CD4-positive, alpha-beta memory T cell (primary cell): Measurements from ENCODE around the gene CYP11A1. TPM values are rescaled to one million over a fixed set of nuclear protein-coding genes. Genes with fewer than 3 reads are reported as not detected.

Source experiments
- CTCF ChIA-PET: fragments of 350-600 bp; sonication (Branson Sonifier 250); formaldehyde crosslinking; loops from one replicate; lab custom pipeline; 2021; ENCODE audit warnings: inconsistent platforms; ENCODE audit not compliant: partially characterized antibody; lab: Charles Lee
- POLR2A ChIA-PET: fragments of 350-600 bp; sonication (Branson Sonifier 250); formaldehyde crosslinking; loops from one replicate; lab custom pipeline; 2021; ENCODE audit not compliant: partially characterized antibody; lab: Charles Lee
- DNase-seq, 5 donors: peaks; one replicate each; pipeline versions ENCODE4 v3.0.0 to v3.0.0-alpha.2; 2020 to 2022; ENCODE audit warnings: mixed read lengths in 1 of 5
- H3K27ac ChIP-seq: one replicate; pipeline ENCODE4 v1.7.0; 2013; ENCODE audit warnings: low read depth, low read length
- H3K27me3 ChIP-seq: 2 replicates; pipeline ENCODE4 v1.7.0; 2013; ENCODE audit warnings: mild to moderate bottlenecking, low read length, moderate library complexity; ENCODE audit not compliant: insufficient read depth
- H3K36me3 ChIP-seq: 2 replicates; pipeline ENCODE4 v1.7.0; 2013; ENCODE audit warnings: mild to moderate bottlenecking, low read length, moderate library complexity; ENCODE audit not compliant: insufficient read depth
- H3K4me1 ChIP-seq: 2 replicates; pipeline ENCODE4 v1.7.0; 2013; ENCODE audit warnings: mild to moderate bottlenecking, low read length, moderate library complexity; ENCODE audit not compliant: insufficient read depth
- H3K4me3 ChIP-seq, 2 donors: one replicate each; pipeline ENCODE4 v1.7.0; 2013; ENCODE audit warnings: low read length in 2 of 2, mild to moderate bottlenecking in 1 of 2
- H3K9me3 ChIP-seq, 2 donors: one replicate each; pipeline ENCODE4 v1.7.0; 2013; ENCODE audit warnings: low read length in 2 of 2, control low read depth in 1 of 2; ENCODE audit not compliant: control insufficient read depth in 1 of 2
- H3K27ac Mint-ChIP-seq, 7 donors: one replicate each; pipeline ENCODE4 v1.8.0; 2020 to 2021; ENCODE audit warnings: mixed read lengths in 7 of 7, mild to moderate bottlenecking in 6 of 7, inconsistent platforms in 3 of 7, moderate library complexity in 3 of 7
- H3K27me3 Mint-ChIP-seq, 2 donors: one replicate each; pipeline ENCODE4 v1.8.0; 2020 to 2021; ENCODE audit warnings: mixed read lengths in 2 of 2
- H3K36me3 Mint-ChIP-seq, 2 donors: one replicate each; pipeline ENCODE4 v1.8.0; 2020 to 2021; ENCODE audit warnings: mixed read lengths in 2 of 2, inconsistent platforms in 1 of 2, mild to moderate bottlenecking in 1 of 2
- H3K4me1 Mint-ChIP-seq, 4 donors: one replicate each; pipeline ENCODE4 v1.8.0; 2020 to 2021; ENCODE audit warnings: mixed read lengths in 4 of 4, mild to moderate bottlenecking in 1 of 4
- H3K4me3 Mint-ChIP-seq, 8 donors: one replicate each; pipeline ENCODE4 v1.8.0; 2020 to 2021; ENCODE audit warnings: mixed read lengths in 8 of 8, mild to moderate bottlenecking in 7 of 8, moderate library complexity in 6 of 8, inconsistent platforms in 3 of 8
- H3K9me3 Mint-ChIP-seq, 8 donors: one replicate each; pipeline ENCODE4 v1.8.0; 2020 to 2021; ENCODE audit warnings: mixed read lengths in 8 of 8, mild to moderate bottlenecking in 5 of 8, inconsistent platforms in 3 of 8, moderate library complexity in 1 of 8
- intact Hi-C: fragments of 100-400 bp; cut with micrococcal nuclease; formaldehyde crosslinking; loops from one replicate; pipeline ENCODE4 v1.15.1; 2023
- polyA plus RNA-seq, 2 donors: library from polyadenylated mRNA; unstranded; fragments of 300-500 nt; fragmentation: Illumina TruSeq; gene quantifications; one replicate each; pipeline ENCODE4 v1.2.3, GENCODE V29; 2021
- total RNA-seq, 2 experiments: library from RNA; stranded (reverse); gene quantifications; one replicate each; pipeline ENCODE4 v1.2.3, GENCODE V29; 2021

CYP11A1 gene
- total and polyA plus RNA-seq, 4 experiments from 2014 or later: not detected

DNA sequence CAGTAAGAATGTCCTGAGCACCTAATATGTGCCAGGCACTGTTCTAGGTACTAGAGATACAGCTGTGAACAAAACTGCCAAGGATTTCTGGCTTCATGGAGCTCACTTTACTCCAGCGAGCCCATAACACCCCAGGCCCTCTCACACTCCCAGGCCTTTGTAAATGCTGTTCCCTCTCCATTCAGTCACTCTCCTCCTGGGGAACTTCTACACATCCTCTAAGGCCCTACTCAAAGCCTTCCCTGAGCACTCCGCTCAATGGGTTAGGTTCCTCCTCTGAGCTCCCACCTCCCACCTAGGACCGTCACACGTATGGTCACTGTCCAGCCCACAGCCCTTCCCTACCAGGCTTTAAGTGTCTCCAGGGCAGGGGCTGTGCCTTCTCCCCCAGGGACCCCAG, 39.1 kb upstream of the CYP11A1 start:
- no peak for DNase-seq
- Histone ChIP-seq H3K27ac (no peak overlapping the region), H3K9me3 (no peaks in the 10 kb centered on the region), H3K27me3 (no peaks in the 10 kb centered on the region), H3K36me3 (no peaks in the 10 kb centered on the region), H3K4me3 (no peak overlapping the region), H3K4me1 (peaks cover 25% of the 10 kb centered on the region)
- Mint-ChIP-seq H3K36me3 (no peaks in the 10 kb centered on the region), H3K4me1 (peaks cover 14 to 25% (median 22%) of the 10 kb centered on the region in 4 donors), H3K4me3 (no peak overlapping the region), H3K27ac (no peak overlapping the region), H3K27me3 (no peaks in the 10 kb centered on the region), H3K9me3 (no peaks in the 10 kb centered on the region)
- ChIA-PET POLR2A (no interaction called here), CTCF (no interaction called here)
- intact Hi-C loops: no loop called here

- Histone ChIP-seq H3K4me1 (peaks cover 32% of the 10 kb centered on the region), H3K4me3 (no peak overlapping the region), H3K36me3 (no peaks in the 10 kb centered on the region), H3K27me3 (no peaks in the 10 kb centered on the region), H3K27ac (no peak overlapping the region), H3K9me3 (no peaks in the 10 kb centered on the region)
- Mint-ChIP-seq H3K27ac (no peak overlapping the region), H3K36me3 (no peaks in the 10 kb centered on the region), H3K27me3 (no peaks in the 10 kb centered on the region), H3K9me3 (no peaks in the 10 kb centered on the region), H3K4me1 (peaks cover 17 to 30% (median 26%) of the 10 kb centered on the region in 4 donors), H3K4me3 (no peak overlapping the region)
- DNase-seq: no peak
- POLR2A ChIA-PET: no interaction called here
- intact Hi-C loops: no loop called here
- CTCF ChIA-PET: interaction anchor here (1.0 to 1.2 kb wide), 2 partner anchors 27 to 30 kb away, joined by 3 read pairs; no protein-coding TSS in a partner anchor
Measured at GRCh38 chr15:74405823-74406222, 38.4 kb upstream of the CYP11A1 start.

DNA sequence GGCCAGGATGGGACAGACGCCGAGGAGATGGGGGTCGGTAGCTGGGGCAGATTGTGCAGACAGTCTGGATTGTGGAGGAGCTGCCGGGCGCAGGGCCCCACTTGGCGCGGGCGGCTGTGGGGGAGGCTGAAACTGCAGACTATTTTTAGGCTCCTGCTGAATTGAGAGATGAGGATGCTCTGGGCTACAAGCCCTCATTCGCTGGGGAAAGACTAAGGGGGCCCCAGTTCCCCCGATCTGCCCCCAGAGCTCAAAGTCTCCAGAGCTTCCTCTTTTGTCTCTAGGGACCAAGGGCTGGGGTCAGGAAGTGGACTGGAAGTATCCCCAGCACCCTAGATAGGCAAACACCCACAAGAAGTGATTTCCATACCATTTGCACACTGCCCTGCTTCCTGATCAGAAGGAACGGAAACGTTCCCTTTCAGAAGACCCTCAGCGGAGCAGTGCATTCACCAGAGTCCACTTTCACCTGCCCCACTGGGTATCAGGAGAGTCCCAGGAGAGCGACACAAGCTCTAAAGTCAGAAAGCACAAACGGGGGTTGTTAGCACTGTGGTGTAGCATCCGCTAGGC, 36.6 kb upstream of the CYP11A1 start:
- no peaks in the 10 kb centered on the region for H3K9me3 Mint-ChIP-seq
- no peaks in the 10 kb centered on the region for H3K27me3 ChIP-seq
- H3K36me3 Mint-ChIP-seq: no peaks in the 10 kb centered on the region
- H3K4me3 Mint-ChIP-seq: no peak overlapping the region
- H3K4me3 ChIP-seq: no peak overlapping the region
- H3K27me3 Mint-ChIP-seq: no peaks in the 10 kb centered on the region
- DNase-seq: no peak
- H3K4me1 ChIP-seq: peaks cover 47% of the 10 kb centered on the region
- CTCF ChIA-PET: interaction anchor here (0.6 to 2.6 kb wide), 5 partner anchors 10 to 1950 kb away, joined by 3 to 8 read pairs (median 4); no protein-coding TSS in a partner anchor
- POLR2A ChIA-PET: interaction anchor here (1.3 to 1.9 kb wide), 2 partner anchors 22 to 28 kb away, joined by 6 read pairs; no protein-coding TSS in a partner anchor
- intact Hi-C loops: no loop called here
- H3K27ac ChIP-seq: no peak overlapping the region
- no peaks in the 10 kb centered on the region for H3K36me3 ChIP-seq
- peaks cover 22 to 41% (median 36%) of the 10 kb centered on the region in 4 donors for H3K4me1 Mint-ChIP-seq
- peak overlapping the region in 3 of 7 donors; percentile 1 to 16 (median 9) for H3K27ac Mint-ChIP-seq
- no peaks in the 10 kb centered on the region for H3K9me3 ChIP-seq

DNA sequence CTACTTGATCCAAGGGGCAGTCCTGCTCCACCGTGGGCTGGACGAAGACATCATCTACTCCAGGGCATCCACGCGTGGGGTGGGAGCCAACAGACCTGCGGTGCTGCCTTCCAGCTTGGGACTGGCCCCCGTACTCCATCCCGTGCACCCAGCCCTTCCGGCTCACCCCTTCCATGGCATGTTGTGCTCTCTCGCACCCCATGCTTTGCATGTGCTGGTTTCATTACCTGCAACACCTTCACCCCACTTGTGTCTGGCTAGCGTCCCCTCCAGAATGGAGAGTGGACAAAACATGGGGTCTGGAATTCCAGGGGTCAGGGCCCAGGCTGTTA, 36.1 kb upstream of the CYP11A1 start:
- DNase-seq: no peak
- peaks cover 23 to 41% (median 37%) of the 10 kb centered on the region in 4 donors for H3K4me1 Mint-ChIP-seq
- peak overlapping the region in 3 of 8 donors; percentile 13 to 63 (median 54) for H3K4me3 Mint-ChIP-seq
- Histone ChIP-seq H3K9me3 (no peaks in the 10 kb centered on the region), H3K36me3 (no peaks in the 10 kb centered on the region), H3K4me3 (no peak overlapping the region), H3K4me1 (peaks cover 47% of the 10 kb centered on the region), H3K27me3 (no peaks in the 10 kb centered on the region), H3K27ac (no peak overlapping the region)
- H3K9me3 Mint-ChIP-seq: no peaks in the 10 kb centered on the region
- H3K36me3 Mint-ChIP-seq: no peaks in the 10 kb centered on the region
- no peaks in the 10 kb centered on the region for H3K27me3 Mint-ChIP-seq
- peak overlapping the region in 4 of 7 donors; percentile 15 to 47 (median 24) for H3K27ac Mint-ChIP-seq
- intact Hi-C loops: no loop called here
- ChIA-PET CTCF (interaction anchor here (0.6 to 2.6 kb wide), 5 partner anchors 10 to 229 kb away, joined by 3 to 8 read pairs (median 3); no protein-coding TSS in a partner anchor), POLR2A (interaction anchor here (1.0 to 1.9 kb wide), 4 partner anchors 21 to 57 kb away, joined by 3 to 6 read pairs (median 5); no protein-coding TSS in a partner anchor)

- peaks cover 23 to 41% (median 37%) of the 10 kb centered on the region in 4 donors for H3K4me1 Mint-ChIP-seq
- no peaks in the 10 kb centered on the region for H3K9me3 Mint-ChIP-seq
- DNase-seq: peak; percentile 11 to 48 (median 30)
- no peaks in the 10 kb centered on the region for H3K27me3 Mint-ChIP-seq
- H3K4me3 Mint-ChIP-seq: peak overlapping the region; percentile 15 to 63 (median 49)
- H3K36me3 ChIP-seq: no peaks in the 10 kb centered on the region
- H3K4me3 ChIP-seq: no peak overlapping the region
- intact Hi-C loops: no loop called here
- no peaks in the 10 kb centered on the region for H3K27me3 ChIP-seq
- ChIA-PET POLR2A (interaction anchor here (1.0 to 1.9 kb wide), 5 partner anchors 21 to 57 kb away, joined by 3 to 6 read pairs (median 4); partner anchors contain the start of gene SEMA7A), CTCF (interaction anchor here (0.6 to 2.6 kb wide), 6 partner anchors 20 to 229 kb away, joined by 3 to 8 read pairs (median 4); no protein-coding TSS in a partner anchor)
- H3K27ac Mint-ChIP-seq: peak overlapping the region in 6 of 7 donors; percentile 15 to 75 (median 39)
- no peaks in the 10 kb centered on the region for H3K36me3 Mint-ChIP-seq
- peaks cover 47% of the 10 kb centered on the region for H3K4me1 ChIP-seq
- no peaks in the 10 kb centered on the region for H3K9me3 ChIP-seq
- H3K27ac ChIP-seq: no peak overlapping the region
Measured at GRCh38 chr15:74402873-74403587, 35.6 kb upstream of the CYP11A1 start.

- Mint-ChIP-seq H3K27me3 (no peaks in the 10 kb centered on the region), H3K36me3 (no peaks in the 10 kb centered on the region), H3K4me3 (peak overlapping the region in 6 of 8 donors; percentile 2 to 66 (median 50)), H3K27ac (peak overlapping the region in 6 of 7 donors; percentile 5 to 50 (median 14)), H3K9me3 (no peaks in the 10 kb centered on the region), H3K4me1 (peaks cover 23 to 41% (median 37%) of the 10 kb centered on the region in 4 donors)
- ChIA-PET POLR2A (interaction anchor here (1.0 to 1.9 kb wide), 4 partner anchors 29 to 58 kb away, joined by 3 to 6 read pairs (median 4); partner anchors contain the start of gene SEMA7A), CTCF (interaction anchor here (1.2 to 2.6 kb wide), 4 partner anchors 24 to 230 kb away, joined by 3 to 8 read pairs (median 6); no protein-coding TSS in a partner anchor)
- H3K36me3 ChIP-seq: no peaks in the 10 kb centered on the region
- no peak for DNase-seq
- no peaks in the 10 kb centered on the region for H3K9me3 ChIP-seq
- H3K4me3 ChIP-seq: no peak overlapping the region
- intact Hi-C loops: no loop called here
- no peak overlapping the region for H3K27ac ChIP-seq
- peaks cover 47% of the 10 kb centered on the region for H3K4me1 ChIP-seq
- no peaks in the 10 kb centered on the region for H3K27me3 ChIP-seq
Measured at GRCh38 chr15:74402337-74402841, 34.9 kb upstream of the CYP11A1 start.
